ENCODE data around the gene RETN.

DNA sequence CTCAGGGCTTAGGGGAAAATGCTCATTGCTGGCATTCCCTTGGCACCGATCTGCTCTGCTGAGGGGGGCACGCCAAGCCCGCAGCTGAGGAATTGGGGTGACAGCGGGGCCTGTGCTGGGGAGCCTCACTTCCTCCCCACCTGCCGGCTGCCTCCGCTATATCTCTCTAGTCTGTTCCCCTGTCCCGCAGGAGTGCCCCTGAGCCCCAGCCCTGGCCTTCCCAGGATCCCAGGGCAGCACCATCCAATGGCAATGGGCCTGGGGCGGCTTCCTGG, 22.5 kb upstream of the RETN start:
- no peak for TF ChIP-seq CTCF (IDR thresholded peaks at IDR 0.05)
- TF ChIP-seq POLR2AphosphoS5 (IDR thresholded peaks at IDR 0.05; ENCODE audit: insufficient read depth in 1 of 2, low read depth in 1 of 2): no peak
- no peak for TF ChIP-seq POLR2A (IDR thresholded peaks at IDR 0.05)
